A204.1 (cell line): ENCODE data around the gene CMTM2.
"Not testable (repeated sequence)": the region's sequence is repeated elsewhere in the genome, so short reads cannot be mapped to it uniquely, and the experiment has no call there.

Source experiments
- FAIRE-seq: peaks from 2 replicates; lab custom pipeline; 2012; peaks lifted over from hg19 to GRCh38; lab: Jason Lieb, UNC

Gene CMTM2

GRCh38 chr16:66605979-66606751 lies 26.9 kb downstream of the CMTM2 start:
- FAIRE-seq = no peak

GRCh38 chr16:66608241-66609138 lies 29.2 kb downstream of the CMTM2 start:
- no peak for FAIRE-seq

DNA sequence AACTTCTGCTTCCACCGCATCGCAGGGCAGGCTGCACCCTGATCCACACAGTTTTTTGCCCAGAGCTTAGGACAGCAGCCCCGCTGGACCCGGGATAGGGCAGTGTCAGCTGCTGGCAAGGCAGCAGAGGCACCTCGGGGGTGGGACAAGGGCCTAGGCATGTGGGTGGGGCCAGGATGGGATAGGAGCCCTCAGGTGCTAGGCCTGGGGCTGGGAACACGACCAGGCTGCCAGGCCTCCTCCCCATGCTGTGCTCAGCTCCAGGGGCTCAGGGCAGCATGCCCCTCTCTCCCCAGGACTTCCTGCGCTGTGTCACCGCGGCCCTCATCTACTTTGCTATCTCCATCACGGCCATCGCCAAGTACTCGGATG lies 29.9 kb downstream of the CMTM2 start:
- no peak for FAIRE-seq

DNA sequence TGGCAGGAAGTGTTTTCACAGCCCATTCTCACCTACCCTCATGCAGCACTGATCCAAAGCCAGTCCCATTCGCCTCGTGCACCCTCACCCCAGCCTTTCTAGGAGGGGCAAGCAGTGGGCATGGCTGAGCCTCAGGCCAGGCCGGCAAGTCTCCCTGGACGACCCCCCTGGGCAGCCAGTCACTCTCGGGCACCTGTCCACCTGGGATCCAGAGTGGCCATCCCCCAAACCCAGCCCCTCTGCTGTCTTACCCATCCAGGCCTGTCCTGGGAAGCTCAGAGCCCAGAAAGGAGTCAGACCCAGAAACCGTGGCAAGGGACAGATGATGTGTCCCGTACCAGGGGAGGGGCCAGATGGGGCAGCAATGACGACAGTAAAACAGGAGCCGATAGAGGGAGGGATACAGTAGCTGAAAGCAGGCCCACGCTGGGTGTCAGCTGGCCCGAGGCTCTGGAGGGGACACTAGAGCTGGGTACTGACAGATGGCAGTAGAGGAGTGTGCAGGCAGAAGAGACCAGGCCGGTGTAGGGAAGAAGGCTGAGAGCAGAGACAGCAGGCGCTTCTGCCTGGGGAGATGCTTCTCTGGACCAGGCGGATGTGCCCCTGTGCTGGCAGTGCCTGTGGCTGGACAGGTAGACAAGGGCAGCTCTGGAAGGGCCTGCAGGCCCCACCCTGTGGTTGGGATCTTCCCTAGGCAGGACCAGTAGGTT lies 31.0 kb downstream of the CMTM2 start:
- FAIRE-seq = no peak

DNA sequence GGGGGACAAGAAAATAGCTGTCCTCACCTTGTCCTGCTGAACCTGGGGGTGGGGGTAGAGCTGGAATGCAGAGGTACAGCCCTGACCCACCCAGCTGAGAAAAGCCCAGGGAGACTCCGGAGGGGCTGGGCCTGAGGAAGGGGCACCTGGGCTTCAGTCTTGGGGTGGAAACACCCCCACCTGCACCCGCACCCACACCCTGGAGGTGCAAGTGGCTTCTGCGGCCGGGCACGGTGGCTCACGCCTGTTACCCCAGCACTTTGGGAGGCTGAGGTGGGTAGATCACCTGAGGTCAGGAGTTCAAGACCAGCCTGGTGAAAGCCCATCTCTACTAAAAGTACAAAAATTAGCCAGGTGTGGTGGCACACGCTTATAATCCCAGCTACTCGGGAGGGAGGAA lies 32.6 kb downstream of the CMTM2 start:
- FAIRE-seq = not testable (repeated sequence)

DNA sequence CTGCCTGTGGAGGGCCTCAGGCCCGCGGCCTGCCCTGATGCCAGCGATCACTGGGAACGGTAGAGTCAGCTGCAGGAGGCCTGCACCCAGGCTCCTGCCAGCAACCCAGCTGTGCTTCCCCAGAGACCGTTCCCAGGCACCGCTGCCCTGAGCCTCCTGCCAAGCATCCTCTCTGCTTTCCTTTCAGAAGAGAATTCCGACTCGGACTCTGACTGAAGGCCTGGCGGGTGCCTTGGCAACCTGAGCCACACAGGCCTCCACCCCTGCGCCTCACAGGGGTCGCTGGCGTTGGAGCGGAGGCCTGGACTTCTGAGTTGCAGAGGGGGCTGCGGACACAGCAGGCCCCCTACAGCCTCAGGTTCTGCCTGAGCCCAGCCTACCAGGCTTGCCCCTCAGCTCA lies 33.2 kb downstream of the CMTM2 start:
- no peak for FAIRE-seq

DNA sequence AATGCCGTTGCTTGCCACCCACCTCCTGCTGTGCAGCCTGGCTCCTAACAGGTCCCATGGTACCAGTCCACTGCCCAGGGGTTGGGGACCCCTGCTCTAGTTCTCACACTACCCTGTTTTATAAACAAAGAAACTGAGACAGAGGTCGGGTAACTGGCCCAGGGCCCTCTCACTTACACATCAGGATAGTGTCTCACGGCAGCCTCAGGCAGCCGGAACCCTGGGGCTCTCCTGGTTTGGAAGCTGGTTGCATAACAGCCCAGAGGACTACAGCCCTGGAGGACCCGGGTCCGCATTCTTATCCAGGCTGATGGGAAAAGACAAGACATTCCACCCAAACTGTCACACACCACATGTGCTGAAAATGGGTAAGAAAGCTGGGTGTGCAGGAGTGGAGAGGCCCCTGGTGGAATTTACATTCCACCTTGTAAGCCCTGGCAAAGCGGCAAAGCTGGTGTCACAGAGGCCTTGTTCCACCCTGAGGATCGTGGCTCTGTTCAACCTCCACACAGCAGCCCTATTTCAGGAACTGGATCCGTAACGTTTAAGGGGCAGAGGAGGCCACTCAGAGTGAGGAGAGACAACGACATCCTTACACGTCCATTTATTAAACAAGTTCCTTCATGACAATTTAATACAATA lies 35.0 kb downstream of the CMTM2 start:
- FAIRE-seq = no peak

DNA sequence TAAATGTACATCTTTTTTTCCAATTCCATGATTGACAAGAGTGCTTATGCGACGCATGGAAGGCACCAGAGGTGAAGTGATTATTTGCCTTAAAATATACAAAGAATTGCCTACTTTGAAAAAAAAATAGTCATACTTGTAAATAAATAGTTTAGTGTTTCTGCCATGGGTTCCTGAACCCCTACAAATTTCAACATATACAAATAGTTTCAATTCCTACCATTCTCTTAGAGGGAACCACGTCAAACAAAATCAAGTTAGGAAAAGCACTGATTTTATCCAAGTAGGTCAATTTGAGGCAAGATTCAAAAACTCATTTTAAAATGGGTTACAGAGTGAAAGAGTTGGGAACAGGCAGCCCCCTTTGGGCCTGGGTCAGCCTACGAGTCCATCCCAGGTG lies 36.9 kb downstream of the CMTM2 start:
- FAIRE-seq = no peak

GRCh38 chr16:66616592-66616991 lies 37.3 kb downstream of the CMTM2 start:
- FAIRE-seq = no peak

DNA sequence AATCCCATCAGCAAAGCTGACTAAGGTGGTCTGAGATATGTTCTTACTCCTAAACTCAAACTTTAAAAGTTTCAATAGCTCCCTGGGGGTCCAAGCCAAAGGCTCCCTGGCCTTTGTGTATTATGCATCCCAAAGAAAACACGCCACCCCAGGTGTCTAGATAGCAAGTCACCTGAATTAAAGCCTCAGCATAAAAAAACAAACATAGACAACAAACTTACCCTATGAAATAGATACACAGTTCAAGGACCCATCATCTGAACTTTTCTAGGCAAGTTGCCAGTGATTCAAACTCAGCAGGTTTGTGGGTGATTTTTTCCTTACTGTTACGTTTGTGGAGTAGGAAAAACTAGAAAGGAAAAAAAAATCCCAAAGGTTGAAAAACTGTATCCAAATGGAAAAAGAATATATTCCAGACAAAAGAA lies 37.8 kb downstream of the CMTM2 start:
- no peak for FAIRE-seq

- no peak for FAIRE-seq
Measured at GRCh38 chr16:66617728-66618127, 38.5 kb downstream of the CMTM2 start.

GRCh38 chr16:66618588-66619375 lies 39.5 kb downstream of the CMTM2 start:
- no peak for FAIRE-seq

- FAIRE-seq = no peak
Measured at GRCh38 chr16:66619534-66620428, 40.5 kb downstream of the CMTM2 start.

DNA sequence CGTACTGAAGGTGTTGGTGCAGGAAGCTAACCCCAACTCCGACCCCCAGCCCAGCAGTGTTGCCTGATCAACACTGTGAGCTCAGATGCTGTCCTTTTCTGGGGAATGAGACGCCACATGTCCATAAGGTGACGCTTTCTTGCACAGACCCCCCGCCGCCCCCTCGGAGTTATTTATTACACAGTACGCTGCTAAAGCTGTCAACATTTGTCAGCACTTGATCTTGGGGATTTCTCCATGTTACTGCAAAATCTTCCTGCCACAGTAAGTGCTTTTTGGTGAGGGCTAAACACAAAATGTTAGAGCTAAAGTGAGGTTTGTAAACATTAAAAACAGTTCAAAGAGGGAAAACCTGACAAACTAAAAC lies 41.1 kb downstream of the CMTM2 start:
- FAIRE-seq = no peak

DNA sequence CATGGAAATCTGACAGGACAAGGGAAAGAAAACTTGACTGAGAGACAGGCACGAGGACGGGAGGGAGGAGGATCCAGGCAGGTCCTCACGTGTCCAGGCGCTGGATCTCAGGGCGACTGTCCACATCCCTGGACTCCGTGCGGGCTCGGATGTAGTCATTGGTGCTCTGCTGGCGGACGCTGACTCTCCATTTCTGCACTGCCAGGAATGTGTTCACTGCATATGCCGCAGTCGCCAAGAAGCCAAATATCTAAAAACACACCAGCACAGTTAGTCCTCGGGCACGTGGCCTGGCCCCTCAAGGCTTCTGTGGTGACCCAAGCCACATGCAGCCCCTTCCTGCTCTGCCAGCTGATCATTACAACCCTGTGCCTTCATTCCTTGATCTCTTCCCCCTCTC lies 42.7 kb downstream of the CMTM2 start:
- FAIRE-seq = no peak

DNA sequence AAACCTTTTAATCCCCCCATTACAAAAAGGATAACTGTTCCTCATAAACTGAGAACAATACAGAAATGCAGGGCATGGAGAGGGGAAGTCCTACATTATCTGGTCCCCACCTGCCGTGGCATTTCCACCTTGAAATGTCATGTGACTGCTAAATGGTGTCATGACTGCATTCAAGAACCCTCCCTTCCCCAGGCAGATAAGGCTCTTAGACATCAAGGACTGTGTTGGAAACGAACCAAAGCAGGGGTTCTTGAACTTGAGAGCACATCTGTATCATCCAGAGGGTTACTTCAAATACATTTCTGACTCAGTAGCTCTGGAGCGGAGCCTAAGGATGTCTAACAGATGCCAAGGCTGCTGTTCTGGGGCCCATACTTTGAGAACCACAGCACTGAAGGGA lies 43.6 kb downstream of the CMTM2 start:
- no peak for FAIRE-seq

DNA sequence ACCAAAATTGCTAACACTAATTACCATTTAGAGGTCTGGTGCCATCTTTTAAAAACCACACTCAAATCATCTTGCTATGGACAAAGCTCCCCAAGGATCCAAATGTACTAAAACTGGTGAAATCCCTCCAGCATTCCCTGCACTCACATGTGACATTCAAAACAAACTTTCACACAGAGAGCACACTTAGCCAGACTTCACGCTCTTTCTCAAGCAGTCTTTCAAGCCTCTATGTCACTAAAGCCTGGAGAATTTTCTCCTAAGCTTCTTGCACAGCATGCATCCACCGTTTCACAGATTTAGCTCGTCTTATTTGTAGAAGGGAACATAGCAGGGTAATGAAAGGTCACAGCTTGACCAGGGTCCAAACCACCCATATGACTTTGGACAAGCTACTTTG lies 44.5 kb downstream of the CMTM2 start:
- FAIRE-seq = no peak

DNA sequence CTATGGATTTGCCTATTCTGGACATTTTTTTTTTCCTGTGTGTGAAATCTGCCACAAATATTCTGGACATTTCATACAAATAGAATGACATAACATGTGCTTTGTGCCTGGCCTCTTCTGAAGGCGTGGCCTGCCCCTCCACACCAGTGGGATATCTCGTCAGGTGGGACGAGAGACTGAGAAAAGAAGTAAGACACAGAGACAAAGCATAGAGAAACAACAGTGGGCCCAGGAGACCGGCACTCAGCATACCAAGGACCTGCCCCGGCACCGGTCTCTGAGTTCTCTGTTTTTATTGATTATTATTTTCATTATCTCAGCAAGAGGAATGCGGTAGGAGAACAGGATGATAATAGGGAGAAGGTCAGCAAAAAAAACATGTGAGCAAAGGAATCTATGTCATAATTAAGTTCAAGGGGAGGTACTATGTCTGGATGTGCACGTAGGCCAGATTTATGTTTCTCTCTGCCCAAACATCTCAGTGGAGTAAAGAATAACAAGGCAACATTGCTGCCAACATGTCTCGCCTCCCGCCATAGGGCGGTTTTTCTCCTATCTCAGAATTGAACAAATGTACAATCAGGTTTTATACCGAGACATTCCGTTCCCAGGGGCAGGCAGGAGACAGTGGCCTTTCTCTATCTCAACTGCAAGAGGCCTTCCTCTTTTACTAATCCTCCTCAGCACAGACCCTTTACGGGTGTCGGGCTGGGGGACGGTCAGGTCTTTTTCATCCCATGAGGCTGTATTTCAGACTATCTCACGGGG lies 48.5 kb downstream of the CMTM2 start:
- FAIRE-seq = not testable (repeated sequence)

GRCh38 chr16:66629856-66630255 lies 50.6 kb downstream of the CMTM2 start:
- no peak for FAIRE-seq
